HepG2 (cell line): ENCODE results near the gene GLRX2. TPM values are rescaled to one million over a fixed set of nuclear protein-coding genes. Genes with fewer than 3 reads are reported as not detected.
A peak's percentile ranks its signal among the peaks of the same experiment; 100 is the strongest.

ENCODE experiments used
- CC2D1A ChIP-seq: sonication (generic); formaldehyde crosslinking; IDR thresholded peaks from 2 replicates; pipeline ENCODE4 v1.8.1; 2023; ENCODE audit warnings: mild to moderate bottlenecking, missing genetic modification reagents
- HCFC1 ChIP-seq: fragments of 150-350 bp; IDR thresholded peaks from 2 replicates; pipeline ENCODE4 v1.6.1; 2014; ENCODE audit warnings: low read depth, low read length
- HOXA7 ChIP-seq: sonication (generic); formaldehyde crosslinking; IDR thresholded peaks from 2 replicates; pipeline ENCODE4 v1.8.1; 2022; ENCODE audit warnings: mild to moderate bottlenecking, missing genetic modification reagents, moderate library complexity
- NPAS2 ChIP-seq: sonication (generic); formaldehyde crosslinking; IDR thresholded peaks from 2 replicates; pipeline ENCODE4 v1.8.0; 2022; ENCODE audit warnings: mild to moderate bottlenecking, missing genetic modification reagents, borderline replicate concordance
- SMARCC2 ChIP-seq: fragments of 450-650 bp; IDR thresholded peaks from 2 replicates; pipeline ENCODE4 v1.6.1; 2017; ENCODE audit warnings: antibody characterized with exemption, mild to moderate bottlenecking
- SNAI1 ChIP-seq: sonication (generic); formaldehyde crosslinking; IDR thresholded peaks from 2 replicates; pipeline ENCODE4 v1.5.0; 2020; ENCODE audit warnings: mild to moderate bottlenecking, missing genetic modification reagents, borderline replicate concordance
- ZBTB38 ChIP-seq: sonication (generic); formaldehyde crosslinking; IDR thresholded peaks from 2 replicates; pipeline ENCODE4 v1.5.1; 2020; ENCODE audit warnings: mild to moderate bottlenecking, missing genetic modification reagents
- ZNF549 ChIP-seq: sonication (generic); formaldehyde crosslinking; IDR thresholded peaks from 2 replicates; pipeline ENCODE4 v1.5.0; 2020; ENCODE audit warnings: missing genetic modification reagents
- ZNF775 ChIP-seq: sonication (generic); formaldehyde crosslinking; IDR thresholded peaks from 2 replicates; pipeline ENCODE4 v1.4.0; 2020; ENCODE audit warnings: missing genetic modification reagents, mild to moderate bottlenecking, moderate library complexity, borderline replicate concordance
- ZNF83 ChIP-seq: sonication (generic); formaldehyde crosslinking; IDR thresholded peaks from 2 replicates; pipeline ENCODE4 v1.4.0; 2020; ENCODE audit warnings: missing genetic modification reagents, mild to moderate bottlenecking, borderline replicate concordance
- polyA plus RNA-seq, 8 experiments: library from polyadenylated mRNA; depleted of rRNA in 3 of 8; stranded (reverse) in 7 of 8; unstranded in 1 of 8; fragments of >200 nt; fragmentation: Illumina TruSeq in 4 of 8; extraction: Trizol in 4 of 8; gene quantifications; 2 replicates each; pipeline versions ENCODE4 v1.2.1 to v1.2.3, GENCODE V29; 2011 to 2016; ENCODE audit warnings: low read depth in 4 of 8, missing spikeins in 1 of 8, mixed read lengths in 1 of 8; ENCODE audit not compliant: insufficient read depth in 1 of 8
- total RNA-seq, 5 experiments: library from RNA; depleted of rRNA; stranded (reverse); fragments of >200 nt; fragmentation: Illumina TruSeq; extraction: Trizol; gene quantifications; 2 replicates each; pipeline ENCODE4 v1.2.3, GENCODE V29; 2016; ENCODE audit warnings: low read depth in 1 of 5
- TF ChIP-seq, protein P1 (sequence below): sonication (generic); formaldehyde crosslinking; IDR thresholded peaks from 2 replicates; pipeline ENCODE4 v1.8.0; 2022; ENCODE audit warnings: missing genetic modification reagents, mild to moderate bottlenecking, moderate library complexity, borderline replicate concordance
- TF ChIP-seq, protein P2 (sequence below): sonication (generic); formaldehyde crosslinking; IDR thresholded peaks from 2 replicates; pipeline ENCODE4 v1.8.1; 2023; ENCODE audit warnings: missing genetic modification reagents, mild to moderate bottlenecking, borderline replicate concordance
- TF ChIP-seq, protein P3 (sequence below): sonication (generic); formaldehyde crosslinking; IDR thresholded peaks from 2 replicates; pipeline ENCODE4 v1.4.0; 2020; ENCODE audit warnings: missing genetic modification reagents
- TF ChIP-seq, protein P4 (sequence below): sonication (generic); formaldehyde crosslinking; IDR thresholded peaks from 2 replicates; pipeline ENCODE4 v1.8.0; 2022; ENCODE audit warnings: low read depth, missing genetic modification reagents

The GLRX2 gene
- total and polyA plus RNA-seq, 2 of the 13 experiments (the other 11 are each of a cell fraction or from before 2014, with no cell fraction given) = 11.9 to 39.0 TPM

DNA sequence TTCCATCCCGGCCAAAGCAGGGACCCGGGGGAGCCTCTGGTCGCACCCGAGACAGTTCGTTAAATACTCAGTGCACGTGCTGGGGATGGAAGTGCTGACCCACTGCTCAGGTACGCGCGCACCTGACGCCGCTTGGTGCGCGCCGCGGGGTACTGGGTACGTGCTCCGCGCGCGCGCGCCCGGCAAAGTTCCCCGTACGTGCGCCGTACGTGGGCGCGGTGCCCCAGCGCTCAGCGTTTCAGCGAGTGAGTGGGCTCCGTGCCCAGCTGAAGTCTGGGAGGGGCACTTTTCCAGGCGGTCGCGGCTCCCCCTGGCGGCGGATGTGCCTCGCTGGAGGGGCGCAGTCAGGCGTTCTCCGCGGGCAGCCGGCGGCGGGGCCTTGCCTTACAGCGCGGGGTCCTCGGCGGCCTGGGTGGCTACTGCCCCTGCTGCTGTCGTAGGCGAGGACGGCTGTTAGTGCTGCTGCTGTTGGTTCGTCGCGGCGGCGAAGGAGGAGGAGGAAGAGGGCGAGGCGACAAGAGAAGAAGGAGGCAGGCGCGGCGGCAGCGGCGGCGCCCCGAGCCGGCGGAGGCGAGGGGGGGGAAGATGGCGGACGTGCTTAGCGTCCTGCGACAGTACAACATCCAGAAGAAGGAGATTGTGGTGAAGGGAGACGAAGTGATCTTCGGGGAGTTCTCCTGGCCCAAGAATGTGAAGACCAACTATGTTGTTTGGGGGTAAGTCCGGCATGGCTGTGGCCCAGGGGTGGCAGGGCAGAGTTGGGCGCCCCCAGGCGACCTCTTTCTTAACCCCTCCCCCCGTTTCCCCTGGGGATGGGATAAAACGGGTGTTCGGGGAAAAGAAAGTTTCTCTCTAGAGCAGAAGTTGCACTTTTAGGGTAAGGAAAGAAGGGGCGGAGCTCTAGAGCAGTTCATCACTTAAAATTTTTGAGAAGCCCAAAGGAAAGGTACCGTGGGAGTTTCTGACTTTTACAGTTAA lies 16.7 kb upstream of the GLRX2 start, which contains the start of gene CDC73 (continued):
- TF ChIP-seq ZBTB38 (CRISPR knock-in tag) (peak; percentile 97), HOXA7 (0 out of 2 replicates have a peak, but pooled peaks have one; percentile 41), ZNF83 (CRISPR knock-in tag) (no peak; the same call in 1 of the 2 replicates), SNAI1 (peak; percentile 87; the same call in 1 of the 2 replicates), ZNF775 (CRISPR knock-in tag) (no peak; the same call in 1 of the 2 replicates), CC2D1A (CRISPR knock-in tag) (peak; percentile 59; the same call in 1 of the 2 replicates), HCFC1 (no peak), NPAS2 (CRISPR knock-in tag) (no peak), SMARCC2 (no peak), ZNF549 (CRISPR knock-in tag) (no peak)
- TF ChIP-seq, protein P1, sequence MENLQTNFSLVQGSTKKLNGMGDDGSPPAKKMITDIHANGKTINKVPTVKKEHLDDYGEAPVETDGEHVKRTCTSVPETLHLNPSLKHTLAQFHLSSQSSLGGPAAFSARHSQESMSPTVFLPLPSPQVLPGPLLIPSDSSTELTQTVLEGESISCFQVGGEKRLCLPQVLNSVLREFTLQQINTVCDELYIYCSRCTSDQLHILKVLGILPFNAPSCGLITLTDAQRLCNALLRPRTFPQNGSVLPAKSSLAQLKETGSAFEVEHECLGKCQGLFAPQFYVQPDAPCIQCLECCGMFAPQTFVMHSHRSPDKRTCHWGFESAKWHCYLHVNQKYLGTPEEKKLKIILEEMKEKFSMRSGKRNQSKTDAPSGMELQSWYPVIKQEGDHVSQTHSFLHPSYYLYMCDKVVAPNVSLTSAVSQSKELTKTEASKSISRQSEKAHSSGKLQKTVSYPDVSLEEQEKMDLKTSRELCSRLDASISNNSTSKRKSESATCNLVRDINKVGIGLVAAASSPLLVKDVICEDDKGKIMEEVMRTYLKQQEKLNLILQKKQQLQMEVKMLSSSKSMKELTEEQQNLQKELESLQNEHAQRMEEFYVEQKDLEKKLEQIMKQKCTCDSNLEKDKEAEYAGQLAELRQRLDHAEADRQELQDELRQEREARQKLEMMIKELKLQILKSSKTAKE (CRISPR knock-in tag) = peak; percentile 60
- TF ChIP-seq, protein P2, sequence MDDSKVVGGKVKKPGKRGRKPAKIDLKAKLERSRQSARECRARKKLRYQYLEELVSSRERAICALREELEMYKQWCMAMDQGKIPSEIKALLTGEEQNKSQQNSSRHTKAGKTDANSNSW (CRISPR knock-in tag) = no peak; the same call in 1 of the 2 replicates
- TF ChIP-seq, protein P3, sequence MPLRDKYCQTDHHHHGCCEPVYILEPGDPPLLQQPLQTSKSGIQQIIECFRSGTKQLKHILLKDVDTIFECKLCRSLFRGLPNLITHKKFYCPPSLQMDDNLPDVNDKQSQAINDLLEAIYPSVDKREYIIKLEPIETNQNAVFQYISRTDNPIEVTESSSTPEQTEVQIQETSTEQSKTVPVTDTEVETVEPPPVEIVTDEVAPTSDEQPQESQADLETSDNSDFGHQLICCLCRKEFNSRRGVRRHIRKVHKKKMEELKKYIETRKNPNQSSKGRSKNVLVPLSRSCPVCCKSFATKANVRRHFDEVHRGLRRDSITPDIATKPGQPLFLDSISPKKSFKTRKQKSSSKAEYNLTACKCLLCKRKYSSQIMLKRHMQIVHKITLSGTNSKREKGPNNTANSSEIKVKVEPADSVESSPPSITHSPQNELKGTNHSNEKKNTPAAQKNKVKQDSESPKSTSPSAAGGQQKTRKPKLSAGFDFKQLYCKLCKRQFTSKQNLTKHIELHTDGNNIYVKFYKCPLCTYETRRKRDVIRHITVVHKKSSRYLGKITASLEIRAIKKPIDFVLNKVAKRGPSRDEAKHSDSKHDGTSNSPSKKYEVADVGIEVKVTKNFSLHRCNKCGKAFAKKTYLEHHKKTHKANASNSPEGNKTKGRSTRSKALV = peak; percentile 83
- TF ChIP-seq, protein P4, sequence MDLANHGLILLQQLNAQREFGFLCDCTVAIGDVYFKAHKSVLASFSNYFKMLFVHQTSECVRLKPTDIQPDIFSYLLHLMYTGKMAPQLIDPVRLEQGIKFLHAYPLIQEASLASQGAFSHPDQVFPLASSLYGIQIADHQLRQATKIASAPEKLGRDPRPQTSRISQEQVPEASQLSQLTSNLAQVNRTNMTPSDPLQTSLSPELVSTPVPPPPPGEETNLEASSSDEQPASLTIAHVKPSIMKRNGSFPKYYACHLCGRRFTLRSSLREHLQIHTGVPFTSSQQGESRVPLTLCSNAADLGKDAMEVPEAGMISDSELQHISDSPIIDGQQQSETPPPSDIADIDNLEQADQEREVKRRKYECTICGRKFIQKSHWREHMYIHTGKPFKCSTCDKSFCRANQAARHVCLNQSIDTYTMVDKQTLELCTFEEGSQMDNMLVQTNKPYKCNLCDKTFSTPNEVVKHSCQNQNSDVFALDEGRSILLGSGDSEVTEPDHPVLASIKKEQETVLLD (CRISPR knock-in tag) = peak; percentile 82
